ENCODE results near the gene TEKTIP1. TPM values are rescaled to one million over a fixed set of nuclear protein-coding genes. Genes with fewer than 3 reads are reported as not detected.

Gene TEKTIP1
- total and polyA plus RNA-seq, 2 of the 4 experiments (the other 2 are of a cell fraction): not detected

DNA sequence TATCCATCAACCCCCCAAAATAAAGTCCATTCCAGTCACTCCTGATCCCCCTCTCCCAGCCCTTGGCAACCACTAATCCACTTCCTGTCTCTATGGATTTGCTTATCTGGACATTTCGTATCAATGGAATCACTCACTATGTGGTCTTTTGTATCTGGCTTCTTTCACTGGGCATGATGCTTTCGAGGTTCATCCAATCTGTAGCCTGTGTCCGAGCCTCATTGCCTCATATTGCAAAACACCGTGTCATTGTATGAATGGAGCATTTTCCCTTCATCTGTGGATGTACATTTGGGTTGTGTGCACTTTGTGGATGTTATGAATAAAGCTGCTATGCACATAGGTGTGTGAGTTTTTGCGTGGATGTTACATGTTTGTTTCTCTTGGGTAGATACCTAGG is 34.2 kb upstream of the TEKTIP1 start:
- intact Hi-C loops (cut with micrococcal nuclease): loop anchor here (5.0 kb wide), 1 partner anchor 123 kb away; the partner anchor contains the start of gene CACTIN
- Histone ChIP-seq H3K4me2 (ENCODE audit: low read depth, low read length) (no peak overlapping the region), H3K9me1 (ENCODE audit: insufficient read depth, low read length) (peaks cover 17% of the 10 kb centered on the region), H2AK5ac (ENCODE audit: low read depth, low read length) (peak overlapping the region; percentile 94; the same call in 1 of the 2 replicates), H4K20me1 (ENCODE audit: insufficient read depth, low read length) (peaks cover 26% of the 10 kb centered on the region), H3K27ac (ENCODE audit: insufficient read depth, low read length) (no peak overlapping the region), H2AK9ac (replicated peaks; ENCODE audit: low read depth, low read length, poor library complexity) (no peak overlapping the region), H2AFZ (replicated peaks; ENCODE audit: low read length, poor library complexity) (peak overlapping the region; percentile 77), H3K36me3 (ENCODE audit: control insufficient read depth, insufficient read depth, low read length) (peaks cover 3% of the 10 kb centered on the region; the same call in 1 of the 2 replicates), H3K9me3 (ENCODE audit: control insufficient read depth, insufficient read depth, low read length) (no peaks in the 10 kb centered on the region), H4K8ac (ENCODE audit: low read depth in 2 of 2, low read length in 2 of 2) (peak overlapping the region; percentile 35 to 90), H3K9ac (ENCODE audit: low read depth, low read length) (no peak overlapping the region), H2BK5ac (ENCODE audit: low read depth, low read length, poor library complexity, severe bottlenecking) (no peak overlapping the region), H3K27me3 (ENCODE audit: control insufficient read depth, insufficient read depth, low read length) (no peaks in the 10 kb centered on the region), H3K14ac (replicated peaks; ENCODE audit: low read depth, low read length) (0 out of 2 replicates have a peak overlapping the region, but pooled peaks have one; percentile 17), H2BK20ac (ENCODE audit: low read depth, low read length) (peak overlapping the region; percentile 82), H3K4me1 (ENCODE audit: control insufficient read depth, insufficient read depth, low read length) (peaks cover 15% of the 10 kb centered on the region), H3K23ac (ENCODE audit: low read depth, low read length) (0 out of 2 replicates have a peak overlapping the region, but pooled peaks have one; percentile 68), H2BK15ac (ENCODE audit: low read depth, low read length) (peak overlapping the region; percentile 82; the same call in 1 of the 3 replicates), H3K79me1 (ENCODE audit: low read depth in 1 of 2, low read length in 2 of 2) (peaks cover 5 to 47% of the 10 kb centered on the region in 2 experiments; a peak in 3 of 4 replicates), H3K4ac (ENCODE audit: low read depth, low read length) (peak overlapping the region; percentile 68; the same call in 1 of the 2 replicates), H2BK120ac (ENCODE audit: low read depth, low read length) (peak overlapping the region; percentile 60; the same call in 1 of the 2 replicates), H4K91ac (ENCODE audit: insufficient read depth, low read depth, low read length) (peak overlapping the region; percentile 48), H4K5ac (ENCODE audit: low read depth, low read length) (peak overlapping the region; percentile 33; the same call in 1 of the 2 replicates), H3K18ac (ENCODE audit: low read depth, low read length) (no peak overlapping the region), H3K4me3 (ENCODE audit: insufficient read depth, low read depth, low read length) (no peak overlapping the region), H3K56ac (ENCODE audit: extremely low read depth, insufficient read depth, low read length) (no peak overlapping the region)
- ChIA-PET CTCF (interaction anchor here (0.7 kb wide), 1 partner anchor 76 kb away, joined by 3 read pairs; no protein-coding TSS in a partner anchor), POLR2A (ENCODE audit: unreplicated experiment) (no interaction called here)
- no peak for DNase-seq
- TF ChIP-seq, protein P1, sequence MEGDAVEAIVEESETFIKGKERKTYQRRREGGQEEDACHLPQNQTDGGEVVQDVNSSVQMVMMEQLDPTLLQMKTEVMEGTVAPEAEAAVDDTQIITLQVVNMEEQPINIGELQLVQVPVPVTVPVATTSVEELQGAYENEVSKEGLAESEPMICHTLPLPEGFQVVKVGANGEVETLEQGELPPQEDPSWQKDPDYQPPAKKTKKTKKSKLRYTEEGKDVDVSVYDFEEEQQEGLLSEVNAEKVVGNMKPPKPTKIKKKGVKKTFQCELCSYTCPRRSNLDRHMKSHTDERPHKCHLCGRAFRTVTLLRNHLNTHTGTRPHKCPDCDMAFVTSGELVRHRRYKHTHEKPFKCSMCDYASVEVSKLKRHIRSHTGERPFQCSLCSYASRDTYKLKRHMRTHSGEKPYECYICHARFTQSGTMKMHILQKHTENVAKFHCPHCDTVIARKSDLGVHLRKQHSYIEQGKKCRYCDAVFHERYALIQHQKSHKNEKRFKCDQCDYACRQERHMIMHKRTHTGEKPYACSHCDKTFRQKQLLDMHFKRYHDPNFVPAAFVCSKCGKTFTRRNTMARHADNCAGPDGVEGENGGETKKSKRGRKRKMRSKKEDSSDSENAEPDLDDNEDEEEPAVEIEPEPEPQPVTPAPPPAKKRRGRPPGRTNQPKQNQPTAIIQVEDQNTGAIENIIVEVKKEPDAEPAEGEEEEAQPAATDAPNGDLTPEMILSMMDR (conservative IDR thresholded peaks at IDR 0.05; ENCODE audit: low read depth, low read length): no peak
- TF ChIP-seq BHLHE40 (IDR thresholded peaks at IDR 0.05; ENCODE audit: low read depth, low read length) (no peak), CEBPB (IDR thresholded peaks at IDR 0.05; ENCODE audit: low read depth, low read length) (peak; percentile 76)
- in situ Hi-C loops (cut with MboI; ENCODE audit: low sequenced_read_pairs): no loop called here
- ATAC-seq (ENCODE audit: low read depth): no peak
- 93% methylated on average over 2 of the region's 5 CpGs; no CpG with 5 or more reads in 1 of the 2 experiments for WGBS, 2 experiments (ENCODE audit: extremely low coverage in 2 of 2, insufficient read length in 1 of 2)
- BruUV-seq (replicated peaks): no TSS peak
- dilution Hi-C loops (cut with HindIII; ENCODE audit: low sequenced_read_pairs, unreplicated experiment): no loop called here

Data from IMR-90 (cell line).